ENCODE measurements around the gene TSTD1.
"Not testable (repeated sequence)": the region's sequence is repeated elsewhere in the genome, so short reads cannot be mapped to it uniquely, and the experiment has no call there.

The TSTD1 gene

GRCh38 chr1:161016683-161017082, 22.1 kb downstream of the TSTD1 start:
- H3K4me1 ChIP-seq (ENCODE audit: insufficient read depth, low read length) = peaks cover 16% of the 10 kb centered on the region
- not testable (repeated sequence) for H3K9me3 ChIP-seq (ENCODE audit: insufficient read depth, low read length, severe bottlenecking)

GRCh38 chr1:161013488-161014230, 25.1 kb downstream of the TSTD1 start:
- no peaks in the 10 kb centered on the region for H3K27me3 ChIP-seq (ENCODE audit: insufficient read depth, low read length, poor library complexity)
- H3K36me3 ChIP-seq (ENCODE audit: insufficient read depth, low read length) = no peaks in the 10 kb centered on the region
- no peak overlapping the region for H3K4me2 ChIP-seq (ENCODE audit: insufficient read depth, low read length)
- no peak for TF ChIP-seq CTCF (IDR thresholded peaks at IDR 0.05; ENCODE audit: borderline replicate concordance, extremely low read depth, low read length, poor library complexity, severe bottlenecking)
- TF ChIP-seq EZH2 (IDR thresholded peaks at IDR 0.05; ENCODE audit: borderline replicate concordance, low read depth, low read length, severe bottlenecking) = no peak
- H3K4me1 ChIP-seq (ENCODE audit: insufficient read depth, low read length) = peaks cover 16% of the 10 kb centered on the region
- DNase-seq (peak; percentile 78), ATAC-seq (ENCODE audit: insufficient read depth, low read depth) (peak; percentile 92)
- H3K9me3 ChIP-seq (ENCODE audit: insufficient read depth, low read length, severe bottlenecking) = no peaks in the 10 kb centered on the region
- no peaks in the 10 kb centered on the region for H4K20me1 ChIP-seq (ENCODE audit: insufficient read depth, low read length)
- H3K79me2 ChIP-seq (ENCODE audit: insufficient read depth, low read length) = no peaks in the 10 kb centered on the region
- H3K4me3 ChIP-seq (ENCODE audit: low read depth in 1 of 2, low read length in 2 of 2) = no peak overlapping the region
- H3K9ac ChIP-seq (ENCODE audit: low read depth, low read length) = no peak overlapping the region
- H2AFZ ChIP-seq (ENCODE audit: low read depth, low read length) = peak overlapping the region; percentile 12; the same call in 1 of the 2 replicates
- peak overlapping the region; percentile 16 for H3K27ac ChIP-seq (ENCODE audit: low read length)

More at GRCh38 chr1:161016683-161017082, 22.1 kb downstream of the TSTD1 start:
- not testable (repeated sequence) for H3K27me3 ChIP-seq (ENCODE audit: insufficient read depth, low read length, poor library complexity); ATAC-seq (ENCODE audit: insufficient read depth, low read depth); H3K4me3 ChIP-seq (ENCODE audit: low read depth in 1 of 2, low read length in 2 of 2); H4K20me1 ChIP-seq (ENCODE audit: insufficient read depth, low read length); H3K4me2 ChIP-seq (ENCODE audit: insufficient read depth, low read length); H3K79me2 ChIP-seq (ENCODE audit: insufficient read depth, low read length); DNase-seq; H3K9ac ChIP-seq (ENCODE audit: low read depth, low read length); H3K36me3 ChIP-seq (ENCODE audit: insufficient read depth, low read length); H3K27ac ChIP-seq (ENCODE audit: low read length); H2AFZ ChIP-seq (ENCODE audit: low read depth, low read length)

GRCh38 chr1:161013131-161013487, 25.7 kb downstream of the TSTD1 start:
- peak overlapping the region; percentile 53 for H3K27ac ChIP-seq (ENCODE audit: low read length)
- H2AFZ ChIP-seq (ENCODE audit: low read depth, low read length) = peak overlapping the region; percentile 12; the same call in 1 of the 2 replicates
- no peaks in the 10 kb centered on the region for H4K20me1 ChIP-seq (ENCODE audit: insufficient read depth, low read length)
- no peaks in the 10 kb centered on the region for H3K36me3 ChIP-seq (ENCODE audit: insufficient read depth, low read length)
- H3K4me1 ChIP-seq (ENCODE audit: insufficient read depth, low read length) = peaks cover 16% of the 10 kb centered on the region
- H3K9me3 ChIP-seq (ENCODE audit: insufficient read depth, low read length, severe bottlenecking) = no peaks in the 10 kb centered on the region
- TF ChIP-seq EZH2 (IDR thresholded peaks at IDR 0.05; ENCODE audit: borderline replicate concordance, low read depth, low read length, severe bottlenecking) (no peak), CTCF (IDR thresholded peaks at IDR 0.05; ENCODE audit: borderline replicate concordance, extremely low read depth, low read length, poor library complexity, severe bottlenecking) (no peak)
- no peaks in the 10 kb centered on the region for H3K79me2 ChIP-seq (ENCODE audit: insufficient read depth, low read length)
- ATAC-seq (ENCODE audit: insufficient read depth, low read depth) (peak; percentile 27; the same call in 2 of the 3 replicates), DNase-seq (no peak)
- no peak overlapping the region for H3K4me2 ChIP-seq (ENCODE audit: insufficient read depth, low read length)
- no peaks in the 10 kb centered on the region for H3K27me3 ChIP-seq (ENCODE audit: insufficient read depth, low read length, poor library complexity)
- no peak overlapping the region for H3K9ac ChIP-seq (ENCODE audit: low read depth, low read length)
- no peak overlapping the region for H3K4me3 ChIP-seq (ENCODE audit: low read depth in 1 of 2, low read length in 2 of 2)

GRCh38 chr1:161012420-161012819, 26.3 kb downstream of the TSTD1 start:
- Histone ChIP-seq H3K4me3 (ENCODE audit: low read depth in 1 of 2, low read length in 2 of 2) (no peak overlapping the region), H3K79me2 (ENCODE audit: insufficient read depth, low read length) (no peaks in the 10 kb centered on the region), H3K9ac (ENCODE audit: low read depth, low read length) (no peak overlapping the region)

More at GRCh38 chr1:161012420-161012819, 26.3 kb downstream of the TSTD1 start:
- Histone ChIP-seq H4K20me1 (ENCODE audit: insufficient read depth, low read length) (no peaks in the 10 kb centered on the region), H3K27me3 (ENCODE audit: insufficient read depth, low read length, poor library complexity) (no peaks in the 10 kb centered on the region), H3K9me3 (ENCODE audit: insufficient read depth, low read length, severe bottlenecking) (no peaks in the 10 kb centered on the region), H2AFZ (ENCODE audit: low read depth, low read length) (no peak overlapping the region), H3K4me1 (ENCODE audit: insufficient read depth, low read length) (peaks cover 16% of the 10 kb centered on the region), H3K27ac (ENCODE audit: low read length) (no peak overlapping the region), H3K4me2 (ENCODE audit: insufficient read depth, low read length) (no peak overlapping the region), H3K36me3 (ENCODE audit: insufficient read depth, low read length) (no peaks in the 10 kb centered on the region)
- TF ChIP-seq CTCF (IDR thresholded peaks at IDR 0.05; ENCODE audit: borderline replicate concordance, extremely low read depth, low read length, poor library complexity, severe bottlenecking) = no peak
- DNase-seq (no peak), ATAC-seq (ENCODE audit: insufficient read depth, low read depth) (no peak)

Measured in DND-41 (cell line).